ENCODE data around the gene COL27A1. TPM values are rescaled to one million over a fixed set of nuclear protein-coding genes. Genes with fewer than 3 reads are reported as not detected.
A peak's percentile ranks its signal among the peaks of the same experiment; 100 is the strongest.

The COL27A1 gene
- total RNA-seq, 1 donor from 2014 or later, result 3.9 TPM

GRCh38 chr9:114159691-114160090 is 4.4 kb downstream of the COL27A1 start:
- Mint-ChIP-seq H3K27me3 (ENCODE audit: unreplicated experiment) (peaks cover 15% of the 10 kb centered on the region), H3K36me3 (ENCODE audit: unreplicated experiment) (no peaks in the 10 kb centered on the region), H3K9me3 (ENCODE audit: unreplicated experiment) (peaks cover 9% of the 10 kb centered on the region), H3K4me3 (ENCODE audit: unreplicated experiment) (no peak overlapping the region), H3K27ac (ENCODE audit: unreplicated experiment) (no peak overlapping the region), H3K4me1 (ENCODE audit: low read depth, unreplicated experiment) (peaks cover 12% of the 10 kb centered on the region)
- TF ChIP-seq CTCF (IDR thresholded peaks at IDR 0.05; ENCODE audit: partially characterized antibody, unreplicated experiment), result no peak
- no peak for DNase-seq

- H3K27ac Mint-ChIP-seq (ENCODE audit: unreplicated experiment), result no peak overlapping the region
- TF ChIP-seq CTCF (IDR thresholded peaks at IDR 0.05; ENCODE audit: partially characterized antibody, unreplicated experiment), result no peak
- H3K27me3 Mint-ChIP-seq (ENCODE audit: unreplicated experiment), result peaks cover 12% of the 10 kb centered on the region
- H3K9me3 Mint-ChIP-seq (ENCODE audit: unreplicated experiment), result peaks cover 4% of the 10 kb centered on the region
- no peak for DNase-seq
- no peaks in the 10 kb centered on the region for H3K36me3 Mint-ChIP-seq (ENCODE audit: unreplicated experiment)
- H3K4me1 Mint-ChIP-seq (ENCODE audit: low read depth, unreplicated experiment), result peaks cover 10% of the 10 kb centered on the region
- no peak overlapping the region for H3K4me3 Mint-ChIP-seq (ENCODE audit: unreplicated experiment)
These were observed 6.2 kb downstream of the COL27A1 start for GRCh38 chr9:114161513-114161912.

GRCh38 chr9:114163517-114163951 is 8.2 kb downstream of the COL27A1 start:
- Mint-ChIP-seq H3K27ac (ENCODE audit: unreplicated experiment) (peak overlapping the region; percentile 17), H3K4me3 (ENCODE audit: unreplicated experiment) (no peak overlapping the region), H3K4me1 (ENCODE audit: low read depth, unreplicated experiment) (peaks cover 10% of the 10 kb centered on the region), H3K36me3 (ENCODE audit: unreplicated experiment) (no peaks in the 10 kb centered on the region), H3K27me3 (ENCODE audit: unreplicated experiment) (peaks cover 9% of the 10 kb centered on the region), H3K9me3 (ENCODE audit: unreplicated experiment) (no peaks in the 10 kb centered on the region)
- no peak for TF ChIP-seq CTCF (IDR thresholded peaks at IDR 0.05; ENCODE audit: partially characterized antibody, unreplicated experiment)
- peak; percentile 48 for DNase-seq

GRCh38 chr9:114164191-114164794 is 9.0 kb downstream of the COL27A1 start:
- TF ChIP-seq CTCF (IDR thresholded peaks at IDR 0.05; ENCODE audit: partially characterized antibody, unreplicated experiment), result no peak
- Mint-ChIP-seq H3K4me3 (ENCODE audit: unreplicated experiment) (no peak overlapping the region), H3K4me1 (ENCODE audit: low read depth, unreplicated experiment) (peaks cover 10% of the 10 kb centered on the region), H3K27me3 (ENCODE audit: unreplicated experiment) (peaks cover 13% of the 10 kb centered on the region), H3K36me3 (ENCODE audit: unreplicated experiment) (no peaks in the 10 kb centered on the region), H3K27ac (ENCODE audit: unreplicated experiment) (peak overlapping the region; percentile 17), H3K9me3 (ENCODE audit: unreplicated experiment) (no peaks in the 10 kb centered on the region)
- no peak for DNase-seq

- DNase-seq, result no peak
- H3K4me1 Mint-ChIP-seq (ENCODE audit: low read depth, unreplicated experiment), result peaks cover 10% of the 10 kb centered on the region
- no peak for TF ChIP-seq CTCF (IDR thresholded peaks at IDR 0.05; ENCODE audit: partially characterized antibody, unreplicated experiment)
- H3K27ac Mint-ChIP-seq (ENCODE audit: unreplicated experiment), result no peak overlapping the region
- no peaks in the 10 kb centered on the region for H3K36me3 Mint-ChIP-seq (ENCODE audit: unreplicated experiment)
- no peaks in the 10 kb centered on the region for H3K9me3 Mint-ChIP-seq (ENCODE audit: unreplicated experiment)
- H3K4me3 Mint-ChIP-seq (ENCODE audit: unreplicated experiment), result no peak overlapping the region
- H3K27me3 Mint-ChIP-seq (ENCODE audit: unreplicated experiment), result peaks cover 9% of the 10 kb centered on the region
These were observed 10.2 kb downstream of the COL27A1 start for GRCh38 chr9:114165407-114166102.
